Activated naive CD4-positive, alpha-beta T cell treated with anti-CD3 and anti-CD28 coated beads, Interleukin-2, amount 50 U/mL, for 24 hours (primary cell): ENCODE measurements around the gene GIT2.

Experiments used
- H3K27ac Mint-ChIP-seq: one replicate; pipeline ENCODE4 v1.8.0; 2021; ENCODE audit warnings: mild to moderate bottlenecking, mixed read lengths
- H3K27me3 Mint-ChIP-seq: one replicate; pipeline ENCODE4 v1.8.0; 2021; ENCODE audit warnings: mixed read lengths
- H3K36me3 Mint-ChIP-seq: one replicate; pipeline ENCODE4 v1.8.0; 2021; ENCODE audit warnings: mixed read lengths
- H3K4me1 Mint-ChIP-seq: one replicate; pipeline ENCODE4 v1.8.0; 2021; ENCODE audit warnings: mixed read lengths
- H3K4me3 Mint-ChIP-seq: one replicate; pipeline ENCODE4 v1.8.0; 2021; ENCODE audit warnings: mild to moderate bottlenecking, mixed read lengths
- H3K9me3 Mint-ChIP-seq: one replicate; pipeline ENCODE4 v1.8.0; 2021; ENCODE audit warnings: mixed read lengths

Gene GIT2

GRCh38 chr12:109966546-109966945 lies 29.6 kb downstream of the GIT2 start:
- Mint-ChIP-seq H3K27ac (no peak overlapping the region), H3K9me3 (no peaks in the 10 kb centered on the region), H3K36me3 (peaks cover 7% of the 10 kb centered on the region), H3K4me1 (peaks cover 22% of the 10 kb centered on the region), H3K27me3 (no peaks in the 10 kb centered on the region), H3K4me3 (no peak overlapping the region)

- peaks cover 4% of the 10 kb centered on the region for H3K36me3 Mint-ChIP-seq
- H3K9me3 Mint-ChIP-seq: no peaks in the 10 kb centered on the region
- H3K27me3 Mint-ChIP-seq: no peaks in the 10 kb centered on the region
- H3K4me1 Mint-ChIP-seq: peaks cover 18% of the 10 kb centered on the region
- H3K4me3 Mint-ChIP-seq: no peak overlapping the region
- H3K27ac Mint-ChIP-seq: peak overlapping the region; percentile 93
Observed at GRCh38 chr12:109963743-109964429, 32.3 kb downstream of the GIT2 start.

- Mint-ChIP-seq H3K27me3 (no peaks in the 10 kb centered on the region), H3K4me3 (no peak overlapping the region), H3K4me1 (peaks cover 18% of the 10 kb centered on the region), H3K36me3 (peaks cover 7% of the 10 kb centered on the region), H3K9me3 (no peaks in the 10 kb centered on the region), H3K27ac (no peak overlapping the region)
Observed at GRCh38 chr12:109963330-109963729, 32.8 kb downstream of the GIT2 start.

DNA sequence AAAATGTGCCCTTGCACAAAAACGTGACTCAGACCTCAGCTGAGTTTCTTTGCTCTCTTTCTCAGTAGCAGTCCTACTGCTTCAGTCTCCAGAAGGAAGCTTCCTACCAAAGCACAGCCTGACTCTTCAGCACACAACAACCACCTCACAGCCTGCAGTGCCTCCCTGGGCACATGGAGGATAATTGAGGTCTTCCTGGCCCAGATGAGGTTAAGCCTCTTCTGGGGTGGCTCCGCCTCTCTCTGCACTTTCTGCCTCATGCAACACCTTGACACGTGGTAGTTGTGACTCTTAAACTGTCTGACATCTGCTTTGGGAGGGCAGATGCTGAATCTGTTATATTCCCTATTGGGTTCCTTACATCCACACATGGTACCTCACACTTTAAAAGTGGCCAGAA lies 33.8 kb downstream of the GIT2 start:
- Mint-ChIP-seq H3K36me3 (peaks cover 7% of the 10 kb centered on the region), H3K27me3 (no peaks in the 10 kb centered on the region), H3K4me1 (peaks cover 10% of the 10 kb centered on the region), H3K9me3 (no peaks in the 10 kb centered on the region), H3K27ac (no peak overlapping the region), H3K4me3 (no peak overlapping the region)

GRCh38 chr12:109961612-109962011 lies 34.6 kb downstream of the GIT2 start:
- Mint-ChIP-seq H3K27ac (peak overlapping the region; percentile 2), H3K27me3 (no peaks in the 10 kb centered on the region), H3K36me3 (peaks cover 7% of the 10 kb centered on the region), H3K4me3 (no peak overlapping the region), H3K4me1 (peaks cover 9% of the 10 kb centered on the region), H3K9me3 (no peaks in the 10 kb centered on the region)

DNA sequence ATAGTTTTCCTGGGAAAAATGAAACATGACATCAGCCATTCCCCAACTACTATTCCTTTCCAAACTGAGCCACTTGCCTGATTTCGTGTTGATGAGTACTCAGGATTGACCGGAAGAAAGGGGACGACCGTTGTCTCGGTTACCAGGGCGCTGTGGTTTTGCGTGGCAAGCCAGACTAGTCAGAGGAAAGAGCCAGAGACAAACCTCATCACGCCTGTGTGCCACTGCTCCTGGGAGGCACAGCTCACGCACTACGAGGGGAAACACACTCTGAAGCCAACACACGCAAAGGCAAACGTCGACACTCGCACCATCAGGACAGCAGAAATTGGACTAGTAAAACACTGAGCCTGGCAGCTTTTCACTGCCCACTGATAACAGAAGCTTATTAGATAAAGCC lies 35.0 kb downstream of the GIT2 start:
- H3K27ac Mint-ChIP-seq: peak overlapping the region; percentile 2
- no peak overlapping the region for H3K4me3 Mint-ChIP-seq
- H3K27me3 Mint-ChIP-seq: no peaks in the 10 kb centered on the region
- no peaks in the 10 kb centered on the region for H3K9me3 Mint-ChIP-seq
- peaks cover 7% of the 10 kb centered on the region for H3K36me3 Mint-ChIP-seq
- peaks cover 9% of the 10 kb centered on the region for H3K4me1 Mint-ChIP-seq

DNA sequence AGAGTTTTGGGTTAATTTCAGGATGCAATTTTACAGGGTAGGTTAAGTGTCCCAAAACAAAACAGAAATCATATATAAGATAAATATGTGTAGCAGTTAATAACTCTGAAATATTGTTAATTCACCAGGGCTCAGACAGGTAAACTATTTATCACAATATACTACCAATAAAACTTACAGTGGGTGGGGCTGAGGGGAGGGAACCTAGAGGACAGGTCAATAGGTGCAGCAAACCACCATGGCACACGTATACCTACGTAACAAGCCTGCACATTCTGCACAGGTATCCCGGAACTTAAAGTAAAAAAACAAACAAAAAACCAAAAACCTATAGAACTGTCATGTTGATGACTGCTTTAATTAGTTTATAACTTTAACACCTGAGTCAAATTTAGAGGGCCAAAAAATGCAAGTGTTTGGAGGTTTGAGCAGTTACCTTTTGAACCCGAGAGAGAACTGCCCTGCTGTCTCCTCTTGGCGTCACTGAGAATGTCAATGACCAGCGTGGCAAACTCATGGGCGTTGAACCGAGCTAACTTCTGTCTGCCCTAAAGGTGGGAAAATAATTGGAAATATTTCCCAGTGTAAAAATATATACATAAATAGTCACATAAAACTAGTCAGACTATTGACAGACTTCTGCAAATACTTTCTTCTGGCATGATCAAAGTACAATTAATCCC lies 36.6 kb downstream of the GIT2 start:
- Mint-ChIP-seq H3K4me1 (peaks cover 6% of the 10 kb centered on the region), H3K9me3 (no peaks in the 10 kb centered on the region), H3K4me3 (no peak overlapping the region), H3K36me3 (peaks cover 7% of the 10 kb centered on the region), H3K27me3 (no peaks in the 10 kb centered on the region), H3K27ac (no peak overlapping the region)

DNA sequence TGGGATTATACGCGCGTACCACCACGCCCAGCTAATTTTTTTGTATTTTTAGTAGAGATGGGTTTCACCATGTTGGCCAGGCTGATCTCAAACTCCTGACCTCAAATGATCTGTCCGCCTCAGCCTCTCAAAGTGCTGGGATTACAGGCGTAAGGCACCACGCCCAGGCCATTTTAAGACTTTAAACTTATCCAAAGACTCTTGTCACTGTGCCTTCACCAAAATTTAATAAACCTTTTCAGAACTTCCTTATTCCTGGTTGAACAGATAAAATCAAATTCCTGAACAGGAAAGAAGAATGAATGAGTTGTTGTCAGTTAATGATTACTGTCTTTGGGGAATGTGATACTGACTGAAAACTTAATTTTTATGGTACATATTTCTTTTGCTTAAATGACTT lies 37.8 kb downstream of the GIT2 start:
- peaks cover 6% of the 10 kb centered on the region for H3K36me3 Mint-ChIP-seq
- H3K27me3 Mint-ChIP-seq: no peaks in the 10 kb centered on the region
- peak overlapping the region; percentile 30 for H3K27ac Mint-ChIP-seq

GRCh38 chr12:109953656-109954055 lies 42.5 kb downstream of the GIT2 start:
- H3K4me1 Mint-ChIP-seq: peaks cover under 1% of the 10 kb centered on the region
- H3K27me3 Mint-ChIP-seq: no peaks in the 10 kb centered on the region
- no peaks in the 10 kb centered on the region for H3K9me3 Mint-ChIP-seq
- H3K36me3 Mint-ChIP-seq: peaks cover 7% of the 10 kb centered on the region
- H3K27ac Mint-ChIP-seq: peak overlapping the region; percentile 46
- no peak overlapping the region for H3K4me3 Mint-ChIP-seq

More for the DNA sequence above, 37.8 kb downstream of the GIT2 start:
- Mint-ChIP-seq H3K4me1 (peaks cover 3% of the 10 kb centered on the region), H3K4me3 (no peak overlapping the region), H3K9me3 (no peaks in the 10 kb centered on the region)

DNA sequence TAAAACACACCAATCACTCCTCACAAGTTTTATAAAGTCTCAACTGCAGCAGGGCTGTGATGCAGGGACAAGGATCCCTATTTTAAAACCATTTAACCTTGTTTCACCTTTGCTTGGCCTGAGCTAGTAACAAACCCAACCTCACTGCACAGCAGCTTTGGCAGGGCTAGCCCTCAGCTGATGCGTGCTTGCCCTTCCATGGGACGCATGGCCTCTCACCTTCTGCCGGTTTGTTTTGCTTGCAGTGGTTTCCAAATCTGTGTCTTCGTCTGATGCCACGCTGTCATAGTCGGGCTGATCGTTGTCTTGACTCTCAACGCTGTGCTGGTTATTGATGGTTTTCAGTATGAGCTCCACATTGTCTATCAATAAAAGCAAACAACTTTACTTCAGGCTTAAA lies 43.3 kb downstream of the GIT2 start:
- peak overlapping the region; percentile 3 for H3K27ac Mint-ChIP-seq

DNA sequence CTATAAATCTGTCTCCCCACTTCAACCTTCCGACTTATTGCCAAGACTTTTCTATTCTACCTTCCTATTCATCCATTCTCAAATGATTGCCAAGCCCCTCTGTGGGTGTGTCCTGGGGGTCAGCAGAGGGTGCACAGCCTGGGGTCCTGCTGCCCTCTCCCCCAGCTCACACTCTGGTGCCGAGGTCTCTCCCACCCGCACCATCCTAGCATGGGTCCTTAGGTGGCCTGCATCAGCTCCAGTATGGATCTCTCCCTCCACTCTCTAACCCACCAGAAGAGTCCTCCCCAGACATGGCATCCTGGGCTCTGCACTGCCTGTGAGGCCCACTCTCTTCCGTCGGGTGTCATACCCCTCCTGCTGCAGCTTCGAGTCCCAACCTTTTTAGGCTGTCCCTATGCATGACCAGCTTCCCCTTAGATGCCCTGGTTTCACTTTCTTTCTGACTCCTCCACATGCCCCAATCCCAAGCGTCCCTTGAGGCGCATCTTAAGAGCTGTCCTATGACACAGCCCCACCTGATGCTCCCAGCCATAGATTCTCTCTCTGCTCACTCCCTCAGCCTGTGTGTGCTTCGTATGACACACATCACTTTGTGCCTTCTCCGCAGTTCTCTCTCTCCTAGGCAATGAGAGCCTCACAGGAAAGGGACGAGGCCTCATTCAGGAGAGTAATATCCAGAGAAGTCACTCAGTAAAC lies 43.9 kb downstream of the GIT2 start:
- Mint-ChIP-seq H3K4me3 (no peak overlapping the region), H3K36me3 (peaks cover 10% of the 10 kb centered on the region), H3K27me3 (no peaks in the 10 kb centered on the region), H3K27ac (peak overlapping the region; percentile 80), H3K9me3 (no peaks in the 10 kb centered on the region), H3K4me1 (peaks cover 14% of the 10 kb centered on the region)

More for the DNA sequence above, 43.3 kb downstream of the GIT2 start:
- Mint-ChIP-seq H3K9me3 (no peaks in the 10 kb centered on the region), H3K4me1 (peaks cover 8% of the 10 kb centered on the region), H3K4me3 (no peak overlapping the region), H3K27me3 (no peaks in the 10 kb centered on the region), H3K36me3 (peaks cover 10% of the 10 kb centered on the region)

DNA sequence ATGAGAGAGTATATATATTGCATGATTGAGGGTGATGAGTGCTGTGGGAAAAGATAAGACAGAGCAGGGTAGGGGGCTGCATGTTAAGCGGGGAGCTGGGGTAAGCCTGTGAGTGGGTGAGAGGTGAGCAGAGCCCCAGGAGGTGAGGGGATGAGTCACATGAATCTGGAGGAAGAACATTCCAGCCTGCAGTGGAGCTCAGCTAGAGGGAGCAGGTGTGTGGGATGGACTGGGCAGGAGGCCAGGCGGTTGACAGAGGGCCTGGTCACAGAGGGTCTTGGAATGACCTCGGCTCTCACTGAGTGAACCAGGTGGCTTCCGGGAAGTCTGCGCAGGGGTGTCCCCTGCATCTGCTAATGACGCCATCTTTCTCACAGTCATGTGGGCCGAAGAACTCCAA lies 44.4 kb downstream of the GIT2 start:
- H3K27ac Mint-ChIP-seq: no peak overlapping the region
- H3K36me3 Mint-ChIP-seq: peaks cover 11% of the 10 kb centered on the region
- H3K27me3 Mint-ChIP-seq: no peaks in the 10 kb centered on the region
- H3K9me3 Mint-ChIP-seq: no peaks in the 10 kb centered on the region
- H3K4me3 Mint-ChIP-seq: no peak overlapping the region
- H3K4me1 Mint-ChIP-seq: peaks cover 19% of the 10 kb centered on the region

DNA sequence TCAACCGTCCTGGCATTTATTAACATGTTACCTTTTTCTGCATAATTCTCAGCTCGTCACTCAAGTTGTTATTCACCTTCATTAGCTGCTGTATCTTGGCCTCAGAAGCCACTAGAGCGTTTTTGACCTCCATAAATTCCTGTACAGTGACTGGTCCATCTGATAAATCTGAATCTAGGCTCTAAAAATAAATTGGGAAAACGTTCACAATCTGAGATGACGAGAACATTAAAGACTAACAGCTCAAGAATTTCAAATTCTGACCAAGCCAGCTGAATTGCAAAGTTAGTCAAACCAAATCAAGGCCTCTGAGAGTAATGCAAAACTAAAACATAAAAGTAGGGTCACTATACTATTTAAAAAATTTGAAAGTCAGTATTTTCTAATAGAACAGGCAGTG lies 45.0 kb downstream of the GIT2 start:
- H3K27ac Mint-ChIP-seq: no peak overlapping the region
- H3K27me3 Mint-ChIP-seq: no peaks in the 10 kb centered on the region
- H3K4me1 Mint-ChIP-seq: peaks cover 25% of the 10 kb centered on the region
- peaks cover 12% of the 10 kb centered on the region for H3K36me3 Mint-ChIP-seq
- H3K9me3 Mint-ChIP-seq: no peaks in the 10 kb centered on the region
- no peak overlapping the region for H3K4me3 Mint-ChIP-seq

- Mint-ChIP-seq H3K27me3 (no peaks in the 10 kb centered on the region), H3K9me3 (no peaks in the 10 kb centered on the region), H3K4me3 (no peak overlapping the region), H3K36me3 (peaks cover 12% of the 10 kb centered on the region), H3K4me1 (peaks cover 25% of the 10 kb centered on the region), H3K27ac (peak overlapping the region; percentile 46)
Observed at GRCh38 chr12:109950625-109951024, 45.5 kb downstream of the GIT2 start.

DNA sequence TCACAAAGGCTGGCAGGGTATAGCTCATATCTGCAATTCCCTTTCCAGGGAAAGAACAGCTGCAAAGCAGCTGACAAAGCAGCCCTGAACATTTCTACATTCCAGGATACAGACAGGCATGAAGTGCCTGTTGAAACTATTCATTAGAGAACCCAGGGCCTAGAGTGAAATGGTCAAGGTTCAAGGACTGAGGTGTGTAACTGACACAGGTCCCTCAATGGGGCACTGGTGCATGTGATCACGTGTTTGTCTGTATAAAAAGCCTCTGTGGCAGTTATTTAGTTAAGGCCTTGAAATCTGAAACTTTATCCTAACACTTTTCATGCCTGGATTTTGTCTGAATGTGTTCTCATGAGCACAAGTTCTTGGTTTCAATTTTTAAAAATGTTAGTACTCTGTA lies 47.1 kb downstream of the GIT2 start:
- peaks cover 25% of the 10 kb centered on the region for H3K4me1 Mint-ChIP-seq
- peaks cover 12% of the 10 kb centered on the region for H3K36me3 Mint-ChIP-seq

GRCh38 chr12:109948368-109948767 lies 47.8 kb downstream of the GIT2 start:
- H3K4me1 Mint-ChIP-seq: peaks cover 25% of the 10 kb centered on the region
- H3K36me3 Mint-ChIP-seq: peaks cover 12% of the 10 kb centered on the region
- H3K27me3 Mint-ChIP-seq: no peaks in the 10 kb centered on the region
- H3K9me3 Mint-ChIP-seq: no peaks in the 10 kb centered on the region
- peak overlapping the region; percentile 23 for H3K4me3 Mint-ChIP-seq
- H3K27ac Mint-ChIP-seq: peak overlapping the region; percentile 35

More for the DNA sequence above, 47.1 kb downstream of the GIT2 start:
- peak overlapping the region; percentile 51 for H3K27ac Mint-ChIP-seq
- H3K27me3 Mint-ChIP-seq: no peaks in the 10 kb centered on the region
- H3K9me3 Mint-ChIP-seq: no peaks in the 10 kb centered on the region
- no peak overlapping the region for H3K4me3 Mint-ChIP-seq
